A549 (cell line): ENCODE results near the gene CNTN4. TPM values are rescaled to one million over a fixed set of nuclear protein-coding genes. Genes with fewer than 3 reads are reported as not detected.

ENCODE experiments used
- polyA plus RNA-seq, 4 experiments: library from polyadenylated mRNA; depleted of rRNA in 3 of 4; stranded (reverse); fragments of >200 nt; fragmentation: RNase III in 1 of 4; extraction: RNeasy Plus Mini Kit Qiagen cat#74134 plus additional on column Dnase treatment in 1 of 4; gene quantifications; 2 replicates in 3 of 4; 3 replicates in 1 of 4; pipeline ENCODE4 v1.2.3, GENCODE V29; 2011 to 2017
- small RNA-seq, 6 experiments: library from RNA; depleted of rRNA; stranded (forward); fragments of <200 nt; gene quantifications; one replicate each; pipeline ENCODE3, GENCODE V24; 2012

Gene CNTN4
- polyA plus RNA-seq, 2 of the 4 experiments (the other 2 are of a cell fraction), result 0.03 TPM; not detected in 1

Small RNAs within 50 kb of the gene (small RNA-seq; reads per million reads assigned to genes)
- gene RF00416 (0 reads per million in 6 experiments), gene RN7SKP144 (0 reads per million in 6 experiments)
